DMS53 treated with DMSO at 0.1 percent for 48 hours (cell line): ENCODE measurements around the gene GPSM3.
"Not testable (repeated sequence)": the region's sequence is repeated elsewhere in the genome, so short reads cannot be mapped to it uniquely, and the experiment has no call there.

Source experiments
- DNase-seq: peaks from one replicate; lab custom pipeline; 2025; ENCODE audit not compliant: unreplicated experiment; lab: John Stamatoyannopoulos, UW

Gene GPSM3, protein sequence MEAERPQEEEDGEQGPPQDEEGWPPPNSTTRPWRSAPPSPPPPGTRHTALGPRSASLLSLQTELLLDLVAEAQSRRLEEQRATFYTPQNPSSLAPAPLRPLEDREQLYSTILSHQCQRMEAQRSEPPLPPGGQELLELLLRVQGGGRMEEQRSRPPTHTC

DNA sequence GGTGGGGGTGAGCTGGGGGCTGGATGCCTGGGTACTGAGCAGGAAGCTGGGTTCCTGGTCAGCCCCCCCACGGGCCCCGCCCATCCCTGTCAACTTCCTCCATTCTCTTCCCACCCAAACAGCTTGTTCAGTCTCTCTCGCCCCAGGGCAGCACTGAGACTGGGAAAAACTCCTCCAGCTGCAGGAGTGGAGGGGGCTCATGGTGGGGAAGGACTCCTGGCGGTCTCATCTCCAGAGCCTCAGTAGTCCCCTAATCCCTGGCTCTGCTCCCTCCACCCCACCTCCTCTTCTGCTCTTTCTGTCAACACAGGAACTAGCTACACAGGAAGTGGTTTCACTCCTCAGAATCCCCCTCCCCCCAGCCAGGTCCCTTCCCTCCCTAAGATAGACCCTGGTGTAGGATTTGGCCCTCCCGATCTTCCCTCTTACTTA is at the start of gene GPSM3:
TSS of gene GPSM3 (minus strand) at position 36 of the 432 bp plus-strand sequence. CDS start 130 bp downstream, outside the sequence.
- no peak for DNase-seq

DNA sequence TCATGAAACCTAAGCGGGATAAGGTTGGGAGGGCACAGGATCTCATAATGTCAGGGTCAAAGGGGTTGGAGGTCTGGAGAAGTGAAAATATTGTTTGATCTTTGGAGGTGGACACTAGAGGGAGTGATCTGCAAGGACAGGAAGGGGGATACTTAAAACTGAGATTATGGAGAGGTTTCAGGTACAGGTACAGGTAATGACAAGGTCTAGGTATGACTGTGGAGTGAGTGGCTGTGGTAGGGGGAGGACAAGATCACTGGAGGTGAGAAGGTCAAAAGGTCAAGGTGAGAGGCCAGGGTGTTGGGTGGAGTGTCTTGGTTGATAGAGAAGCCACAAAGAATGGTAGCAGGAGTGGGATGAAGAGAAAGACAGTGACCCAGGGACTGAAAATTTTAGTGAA is 48.2 kb upstream of the GPSM3 start:
- DNase-seq, result no peak

DNA sequence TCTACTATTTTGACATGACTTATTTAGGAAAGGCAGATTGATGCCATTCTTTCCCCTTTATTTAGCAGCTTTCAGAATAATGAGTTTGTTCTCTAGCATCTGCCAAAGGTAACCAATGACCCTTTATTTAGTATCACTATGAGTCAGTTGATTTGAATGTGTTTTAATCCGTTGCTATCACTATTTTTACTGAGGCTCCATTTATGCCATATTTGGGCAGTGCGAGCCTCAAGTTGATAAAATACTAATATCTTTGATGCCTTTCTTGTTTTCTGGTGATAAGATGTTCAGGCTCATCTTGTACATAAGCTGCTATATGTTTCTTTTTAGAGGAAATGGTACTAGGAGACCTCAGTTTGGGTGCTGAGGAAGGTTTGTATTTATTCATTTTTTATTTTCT is 47.0 kb upstream of the GPSM3 start:
- DNase-seq, result no peak

DNA sequence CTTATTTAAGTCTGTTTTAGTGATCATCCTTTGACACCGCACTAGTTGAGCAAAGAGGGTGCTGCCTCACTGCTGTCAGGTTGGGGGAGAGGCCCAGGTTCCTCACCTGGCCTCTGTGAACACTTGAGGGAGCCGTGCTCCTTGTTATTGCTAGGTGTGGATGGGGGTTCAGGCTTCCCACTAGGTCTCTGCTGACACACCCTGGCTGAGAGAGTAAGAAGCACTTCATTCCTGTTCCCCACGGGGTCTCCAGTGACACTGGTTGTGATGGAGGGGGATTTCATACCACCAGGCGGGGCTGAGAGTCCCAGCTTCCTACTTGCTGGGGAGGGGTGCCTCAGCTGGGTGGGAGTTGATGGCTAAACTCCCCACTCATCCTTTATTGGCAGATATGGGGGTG is 42.5 kb upstream of the GPSM3 start:
- no peak for DNase-seq

DNA sequence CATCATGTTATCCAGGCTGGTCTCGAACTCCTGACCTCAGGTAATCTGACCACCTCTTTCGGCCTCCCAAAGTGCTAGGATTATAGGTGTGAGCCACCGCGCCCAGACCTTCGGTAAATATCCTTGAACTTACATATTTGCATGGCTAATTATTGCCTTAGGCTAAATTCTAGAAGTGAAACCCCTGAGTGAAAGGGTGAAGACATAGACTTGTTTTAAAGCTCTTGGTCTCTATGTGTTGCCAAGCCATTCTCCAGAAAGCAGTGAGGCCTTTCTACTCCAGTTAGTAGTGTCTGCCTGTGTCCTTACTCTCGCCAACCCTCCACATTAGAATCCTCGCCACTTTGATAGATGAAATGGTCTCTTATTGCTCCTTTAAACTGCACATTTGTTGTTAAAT is 34.0 kb upstream of the GPSM3 start:
- no peak for DNase-seq

DNA sequence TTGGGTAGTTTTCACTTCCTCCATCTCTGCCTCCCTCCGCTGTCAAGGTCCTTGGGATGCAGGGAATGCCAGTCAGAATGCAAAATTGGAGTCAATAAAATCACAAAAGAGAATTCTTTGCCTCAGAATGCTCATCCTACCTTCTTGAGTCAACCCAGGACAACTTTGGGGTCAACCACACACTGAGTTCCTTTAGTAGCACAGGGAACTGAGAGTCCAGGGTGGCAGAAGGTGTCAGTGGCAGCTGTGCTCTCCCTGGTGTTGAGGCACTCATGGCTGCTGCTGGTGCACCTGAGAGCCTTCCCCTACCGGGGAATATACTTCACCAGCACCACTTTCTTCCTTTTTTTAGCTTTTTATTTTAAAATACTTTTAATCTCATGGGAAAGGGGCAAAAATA is 32.3 kb upstream of the GPSM3 start:
- DNase-seq, result no peak

DNA sequence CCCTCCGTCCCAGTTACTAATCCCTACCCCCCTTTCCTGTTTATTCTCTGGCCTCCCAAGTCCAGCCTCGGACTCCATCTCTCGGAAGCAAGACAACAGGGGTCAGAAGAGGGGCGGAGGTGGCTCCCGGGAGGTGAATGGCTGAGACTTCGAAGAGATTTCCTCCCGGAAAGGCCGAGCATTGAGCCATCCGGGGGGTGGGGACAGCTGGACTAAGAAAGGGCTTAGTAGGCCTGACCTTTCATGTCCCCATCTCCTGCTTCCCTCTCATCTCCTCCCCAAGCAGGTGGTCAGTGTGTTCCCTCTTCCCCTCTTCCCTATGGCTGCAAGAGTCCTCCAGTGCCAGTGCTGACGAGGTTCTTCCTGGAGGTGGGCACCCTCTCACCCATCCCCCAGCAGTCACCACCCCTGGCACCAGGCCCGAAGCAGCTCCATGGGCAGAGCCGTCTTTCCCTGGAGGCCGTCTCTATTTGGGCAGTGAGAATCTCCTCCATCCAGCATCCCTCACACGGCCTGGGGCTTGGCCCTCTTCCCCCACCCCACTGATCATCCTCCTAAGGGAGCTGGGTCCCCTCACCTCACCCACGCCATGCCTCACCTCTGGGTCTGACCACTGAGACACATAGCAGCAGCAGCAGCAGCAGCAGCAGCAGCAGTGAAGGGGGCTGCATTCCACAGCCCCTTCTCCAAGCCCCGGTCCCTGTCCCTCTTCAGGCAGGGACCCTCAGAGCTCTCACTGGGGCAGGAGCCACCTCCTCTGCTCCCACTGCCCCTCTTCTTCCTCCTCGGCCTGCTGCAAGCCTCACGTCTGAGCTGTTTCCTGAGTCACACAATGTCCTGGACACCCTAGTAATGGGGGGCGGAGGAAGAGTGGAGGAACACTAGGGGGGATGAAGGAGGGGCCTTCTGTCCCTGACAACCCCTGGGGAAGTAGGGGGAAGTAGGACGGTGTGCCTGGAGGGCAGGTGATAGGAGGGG is 31.1 kb upstream of the GPSM3 start, which contains the start of gene NOTCH4:
TSS of gene NOTCH4 (minus strand) at position 810 of the 978 bp plus-strand sequence. CDS start at position 671, 139 bp downstream.
- no peak for DNase-seq

DNA sequence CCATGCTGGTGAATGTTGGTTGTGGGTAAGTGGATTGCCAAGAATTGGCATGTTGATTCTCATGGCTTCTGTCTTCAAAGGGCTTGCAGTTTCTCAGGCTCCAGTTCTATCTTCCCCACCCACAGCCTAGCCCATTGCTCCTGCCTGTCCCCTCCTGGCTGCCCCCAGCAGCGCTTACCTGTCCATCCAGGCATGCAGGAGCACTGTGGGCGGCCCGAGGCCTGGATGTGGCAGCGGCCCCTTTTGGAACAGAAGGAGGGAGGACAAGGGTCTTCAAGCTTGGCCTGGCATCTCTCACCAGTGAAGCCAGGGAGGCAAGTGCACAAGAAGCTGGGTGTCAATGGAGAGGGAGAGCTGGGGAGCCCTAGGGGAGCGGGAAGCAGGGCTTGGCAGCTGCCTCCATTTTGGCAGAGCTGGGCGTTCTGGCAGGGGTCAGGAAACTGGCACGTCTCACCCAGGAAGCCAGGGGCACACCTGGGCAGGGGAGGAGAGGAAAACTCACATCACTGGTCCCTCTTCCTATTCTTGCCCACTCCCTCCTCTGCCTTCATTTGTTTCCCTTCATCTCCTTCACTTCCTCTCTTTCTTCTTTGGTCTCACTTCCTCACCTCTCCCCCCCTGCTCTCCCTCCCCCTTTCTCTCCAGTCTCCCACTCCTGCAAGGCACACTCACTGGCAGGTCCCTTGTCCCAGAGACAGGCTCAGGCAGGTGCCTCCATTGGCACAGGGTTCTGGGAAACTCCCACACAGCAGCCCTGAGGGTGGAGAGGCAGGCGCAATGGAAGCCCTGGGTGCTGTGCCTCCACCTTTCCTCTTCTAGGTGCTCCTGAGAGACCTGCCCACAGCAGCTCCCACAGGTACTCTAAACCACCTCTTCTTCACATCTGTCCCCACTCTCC is 30.1 kb upstream of the GPSM3 start:
- DNase-seq, result no peak

DNA sequence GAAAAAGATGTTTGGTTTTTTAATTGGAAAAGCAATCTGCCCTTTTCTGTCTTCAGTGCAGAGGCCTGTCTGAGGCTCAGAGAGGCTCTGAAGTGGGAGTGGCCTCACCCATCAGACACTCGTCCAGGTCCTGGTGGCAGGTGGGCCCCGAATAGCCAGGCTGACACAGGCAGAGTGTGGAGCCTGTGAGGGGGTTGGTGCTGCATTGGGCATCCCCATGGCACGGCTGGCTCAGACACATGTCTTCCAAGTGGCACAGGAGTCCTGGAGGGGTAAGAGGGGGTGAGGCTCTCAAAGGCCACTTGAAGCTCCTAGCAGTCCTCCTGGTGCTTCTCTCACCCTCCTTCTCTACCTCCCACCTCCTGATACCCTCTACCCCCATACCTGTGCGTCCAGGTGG is 27.6 kb upstream of the GPSM3 start:
- DNase-seq, result no peak

DNA sequence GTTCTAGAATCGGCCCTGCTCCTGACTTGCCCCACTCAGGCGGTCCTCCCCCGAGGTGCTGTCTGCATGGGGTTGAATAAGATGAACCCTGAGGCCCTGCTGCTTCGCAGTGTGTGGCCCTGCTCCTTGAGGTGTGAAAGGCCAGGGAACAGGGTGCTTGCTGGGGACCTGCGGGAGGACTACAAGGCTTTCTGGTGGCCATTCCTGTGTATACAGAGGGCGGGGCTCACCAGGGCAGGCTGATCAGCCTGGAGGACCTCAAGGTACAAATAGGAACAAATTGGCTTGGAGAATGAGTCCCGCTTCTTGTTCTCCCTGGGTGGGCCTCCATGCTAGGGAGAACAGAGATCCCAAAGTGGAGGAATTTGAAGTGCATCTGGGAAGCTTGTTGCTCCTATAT is 25.7 kb upstream of the GPSM3 start:
- no peak for DNase-seq

DNA sequence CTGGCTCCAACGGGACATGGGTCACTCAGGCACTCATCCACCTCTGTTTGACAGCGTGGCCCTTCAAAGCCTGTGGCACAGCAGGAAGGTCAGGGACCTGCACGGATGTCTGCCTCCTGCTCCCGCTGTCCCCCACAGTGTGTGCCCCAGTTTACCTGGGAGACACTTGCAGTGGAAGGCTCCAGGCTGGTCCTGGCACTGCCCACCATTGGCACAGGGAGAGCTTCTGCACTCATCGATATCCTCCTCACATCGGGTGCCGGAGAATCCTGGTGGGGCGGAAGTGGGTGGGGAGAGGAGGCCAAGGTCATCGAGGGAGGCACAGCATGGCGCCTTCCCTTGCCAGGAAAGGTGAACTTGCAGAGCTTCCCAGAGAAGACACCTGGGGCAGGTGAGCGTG is 24.6 kb upstream of the GPSM3 start:
- DNase-seq, result no peak

DNA sequence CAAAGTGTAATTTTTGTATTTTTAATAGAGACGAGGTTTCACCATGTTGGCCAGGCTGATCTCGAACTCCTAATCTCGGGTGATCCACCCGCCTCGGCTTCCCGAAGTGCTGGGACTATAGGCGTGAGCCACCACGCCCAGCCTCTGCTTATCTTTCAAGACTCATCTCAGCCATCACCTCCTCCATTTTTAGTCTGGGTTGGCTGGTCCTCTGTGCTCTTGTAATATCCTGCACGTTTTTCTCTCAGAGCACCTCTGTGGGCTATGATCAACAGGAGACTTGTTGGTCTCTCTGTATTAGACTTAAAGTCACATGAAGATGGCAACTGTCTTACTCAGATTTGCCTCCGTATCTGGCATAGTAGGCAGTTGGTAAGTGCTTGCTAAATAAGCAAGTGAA is 23.8 kb upstream of the GPSM3 start:
- DNase-seq, result no peak

DNA sequence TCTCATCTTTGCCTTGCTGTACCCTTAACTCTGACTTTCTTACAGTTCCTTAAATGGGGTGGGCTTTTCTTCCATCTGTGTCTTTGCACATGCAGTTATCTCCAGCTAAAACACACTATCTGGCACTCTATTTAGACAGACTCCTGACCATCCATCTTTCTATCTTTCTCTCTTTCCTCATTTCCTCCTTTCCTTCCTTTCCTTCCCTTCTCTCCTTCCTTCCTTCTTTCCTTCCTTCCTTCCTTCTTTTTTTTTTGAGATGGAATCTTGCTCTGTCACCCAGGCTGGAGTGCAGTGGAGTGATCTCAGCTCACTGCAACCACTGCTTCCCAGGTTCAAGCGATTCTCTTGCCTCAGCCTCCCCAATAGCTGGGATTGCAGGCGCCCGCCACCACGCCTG is 23.2 kb upstream of the GPSM3 start:
- DNase-seq, result no peak

DNA sequence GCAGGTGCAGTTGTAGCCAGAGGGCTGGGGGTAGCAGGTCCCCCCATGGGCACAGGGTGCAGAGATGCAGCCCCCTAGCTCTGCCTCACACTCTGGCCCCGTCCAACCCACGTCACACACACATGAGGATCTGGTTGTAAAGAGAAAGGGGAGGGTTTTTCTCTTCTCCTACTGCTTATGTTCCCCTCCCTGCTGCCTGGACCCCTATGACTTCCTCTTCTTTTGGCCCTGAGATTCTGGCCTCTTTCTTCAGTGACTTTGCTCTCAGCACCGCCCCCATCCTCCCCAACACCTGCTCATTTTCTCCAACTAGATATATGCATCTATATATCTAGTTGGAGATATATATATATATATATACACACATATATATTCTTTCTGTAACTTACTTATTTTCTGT is 21.7 kb upstream of the GPSM3 start:
- DNase-seq, result no peak

DNA sequence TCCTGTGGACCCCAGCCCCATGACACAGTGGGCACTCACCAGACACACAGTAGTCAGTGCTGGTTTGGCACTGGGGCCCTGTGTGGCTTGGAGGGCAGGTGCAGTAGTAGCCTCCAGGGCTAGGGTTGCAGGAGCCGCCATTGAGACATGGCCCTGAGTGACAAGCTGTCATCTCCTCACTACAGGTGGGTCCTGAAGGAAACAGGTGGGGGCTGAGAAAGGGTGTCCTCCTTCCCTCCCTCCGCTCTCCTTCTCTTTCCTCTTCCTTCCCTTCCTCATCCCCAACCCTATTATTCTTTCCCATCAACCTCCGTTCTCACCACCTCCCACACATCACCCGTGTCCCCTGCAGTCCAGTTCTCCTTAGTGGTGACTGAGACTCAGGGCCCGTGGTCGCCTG is 21.2 kb upstream of the GPSM3 start:
- DNase-seq, result no peak

DNA sequence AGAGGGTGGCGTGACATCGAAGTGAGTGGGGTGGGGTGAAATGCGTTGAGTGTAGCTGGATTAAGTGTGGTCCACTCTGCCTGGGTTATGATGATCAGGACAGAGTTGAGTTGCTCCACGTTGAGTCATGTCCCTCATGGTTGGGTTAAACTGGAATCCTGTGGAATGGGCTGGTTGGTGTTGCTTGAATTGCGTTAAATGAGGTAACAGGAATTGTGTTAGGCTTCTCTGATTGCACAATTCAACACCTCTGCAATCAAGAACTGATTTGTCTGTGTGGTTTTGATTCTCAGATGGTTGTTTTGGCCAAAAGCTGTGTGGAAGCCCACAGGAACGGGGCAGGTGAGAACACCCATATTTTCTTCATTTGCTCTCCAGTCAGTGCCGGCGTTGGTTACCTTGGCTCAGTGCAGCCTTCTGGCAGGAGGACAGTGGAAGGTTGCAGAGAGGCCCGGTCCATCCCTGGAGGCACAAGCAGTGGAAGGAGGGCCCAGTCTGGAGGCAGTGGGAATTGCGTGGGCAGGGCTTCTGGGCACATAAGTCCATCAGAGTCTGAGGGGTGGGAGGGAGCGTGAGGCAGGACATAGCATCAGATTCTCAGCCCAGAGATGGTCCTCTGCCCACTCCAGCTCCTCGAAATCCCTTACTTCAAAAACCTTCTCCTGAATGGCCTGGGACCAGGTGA is 19.8 kb upstream of the GPSM3 start:
- no peak for DNase-seq

DNA sequence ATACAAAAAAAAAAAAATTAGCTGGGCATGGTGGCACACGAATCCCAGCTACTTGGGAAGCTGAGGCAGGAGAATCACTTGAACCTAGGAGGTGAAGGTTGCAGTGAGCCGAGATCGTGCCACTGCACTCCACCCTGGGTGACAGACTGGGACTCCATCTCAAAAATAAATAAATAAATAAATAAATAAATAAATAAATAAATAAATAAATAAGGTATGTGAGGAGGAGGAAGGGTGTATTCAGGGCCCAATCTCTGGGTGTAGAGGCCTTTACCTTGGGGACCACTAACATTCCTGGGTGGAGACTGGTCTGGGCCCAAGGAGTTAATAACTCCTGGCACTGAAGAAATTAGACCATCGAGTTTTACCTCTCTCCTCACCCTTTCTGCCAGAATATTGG is 19.0 kb upstream of the GPSM3 start:
- not testable (repeated sequence) for DNase-seq

DNA sequence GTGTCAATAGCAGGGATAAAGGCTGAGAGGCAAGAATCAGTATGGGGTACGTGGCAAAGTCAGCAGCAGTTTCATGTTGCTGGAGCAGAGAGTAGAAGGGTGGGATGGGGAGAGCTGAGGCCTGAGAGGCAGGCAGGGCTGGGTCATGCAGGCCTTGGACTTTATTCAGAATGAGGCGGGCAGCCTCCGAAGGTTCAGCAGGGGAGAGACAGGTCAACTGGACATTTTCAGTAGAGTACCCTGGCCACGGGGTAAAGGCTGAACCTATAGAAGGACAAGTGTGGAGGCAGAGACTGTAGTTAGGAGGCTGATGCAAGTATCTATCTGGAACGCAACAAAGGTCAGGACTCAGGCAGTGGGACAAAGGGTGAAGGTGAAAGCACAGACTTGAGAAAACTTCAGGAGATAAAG is 17.8 kb upstream of the GPSM3 start:
- DNase-seq, result no peak

DNA sequence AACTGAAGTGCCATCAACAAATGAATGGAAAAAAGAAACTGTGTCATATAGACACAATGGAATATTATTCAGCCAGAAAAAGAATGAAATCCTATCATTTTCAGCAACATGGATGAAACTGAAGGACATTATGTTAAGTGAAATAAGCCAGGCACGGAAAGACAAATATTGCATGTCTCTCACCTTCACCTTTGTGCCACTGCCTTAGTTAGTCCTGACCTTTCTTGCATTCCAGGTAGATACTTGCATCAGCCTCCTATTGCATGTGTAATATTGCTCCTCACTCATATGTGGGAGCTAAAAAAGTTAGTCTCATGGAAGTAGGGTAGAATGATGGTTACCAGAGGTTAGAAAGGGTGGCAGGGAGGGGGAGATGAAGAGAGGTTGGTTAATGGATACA is 16.6 kb upstream of the GPSM3 start:
- DNase-seq, result no peak

DNA sequence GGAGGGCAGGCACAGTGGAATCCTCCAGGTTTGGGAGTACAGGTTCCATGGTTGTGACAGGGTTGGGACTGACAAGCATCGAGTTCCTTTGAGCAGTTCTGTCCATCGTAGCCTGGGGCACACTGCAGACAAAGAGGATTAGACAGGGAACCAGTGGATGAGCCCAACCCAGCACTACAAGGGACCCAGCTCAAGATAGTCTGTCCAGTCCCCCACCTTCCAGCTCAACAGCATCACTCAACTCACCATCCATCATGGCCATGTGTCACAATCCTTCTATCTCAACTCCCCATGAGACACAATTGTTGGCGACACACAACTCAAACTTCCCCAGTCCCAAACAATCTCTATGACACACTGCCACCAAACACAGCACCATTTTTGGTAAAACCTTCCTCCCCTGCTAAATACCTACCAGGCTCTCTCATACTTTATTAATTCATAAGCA is 11.8 kb upstream of the GPSM3 start:
- no peak for DNase-seq
